ENCODE data around the gene NLRP4. TPM values are rescaled to one million over a fixed set of nuclear protein-coding genes. Genes with fewer than 3 reads are reported as not detected.

The NLRP4 gene
- total and polyA plus RNA-seq, 9 donors, result 0.37 to 1.5 TPM; not detected in 7

- H3K36me3 ChIP-seq, result no peaks in the 10 kb centered on the region
- no peak for DNase-seq
- peaks cover 0 to 5% of the 10 kb centered on the region in 2 donors for H3K9me3 ChIP-seq
- no peak overlapping the region for H3K4me3 ChIP-seq
- no peaks in the 10 kb centered on the region for H3K4me1 ChIP-seq (ENCODE audit: insufficient read depth)
- intact Hi-C loops (cut with DNase I), result no loop called here
- no peak for TF ChIP-seq POLR2A (IDR thresholded peaks at IDR 0.05)
- no peak for TF ChIP-seq CTCF (IDR thresholded peaks at IDR 0.05)
- H3K27me3 ChIP-seq, result no peaks in the 10 kb centered on the region
- no peak overlapping the region for H3K27ac ChIP-seq
- WGBS, 3 donors, result 37 to 59% (median 52%) methylated on average over 3 of the region's 3 CpGs
Measured at GRCh38 chr19:55877211-55877610, 40.9 kb downstream of the NLRP4 start.

GRCh38 chr19:55882626-55883025 is 46.3 kb downstream of the NLRP4 start:
- TF ChIP-seq POLR2A (IDR thresholded peaks at IDR 0.05), result no peak
- TF ChIP-seq EP300 (IDR thresholded peaks at IDR 0.05), result no peak
- no peak for TF ChIP-seq CTCF (IDR thresholded peaks at IDR 0.05)
- H3K27me3 ChIP-seq, result no peaks in the 10 kb centered on the region
- no peak overlapping the region for H3K27ac ChIP-seq
- H3K9me3 ChIP-seq, result peaks cover 0 to 5% of the 10 kb centered on the region in 2 donors
- WGBS, 3 donors, result 74 to 87% (median 82%) methylated on average over 4 of the region's 4 CpGs
- DNase-seq, result no peak
- no peaks in the 10 kb centered on the region for H3K36me3 ChIP-seq
- H3K4me3 ChIP-seq, result no peak overlapping the region
- intact Hi-C loops (cut with DNase I), result no loop called here
- H3K4me1 ChIP-seq (ENCODE audit: insufficient read depth), result no peaks in the 10 kb centered on the region

GRCh38 chr19:55898911-55899310 is 62.6 kb downstream of the NLRP4 start:
- no peak overlapping the region for H3K4me3 ChIP-seq
- TF ChIP-seq CTCF (IDR thresholded peaks at IDR 0.05) (no peak), EP300 (IDR thresholded peaks at IDR 0.05) (no peak), POLR2A (IDR thresholded peaks at IDR 0.05) (no peak)
- 70 to 77% (median 74%) methylated on average over 12 of the region's 12 CpGs for WGBS, 3 donors
- DNase-seq, result no peak
- intact Hi-C loops (cut with DNase I), result no loop called here
- H3K9me3 ChIP-seq, result no peaks in the 10 kb centered on the region
- no peaks in the 10 kb centered on the region for H3K27me3 ChIP-seq
- no peak overlapping the region for H3K27ac ChIP-seq
- H3K4me1 ChIP-seq (ENCODE audit: insufficient read depth), result no peaks in the 10 kb centered on the region
- H3K36me3 ChIP-seq, result no peaks in the 10 kb centered on the region

GRCh38 chr19:55901369-55902079 is 65.2 kb downstream of the NLRP4 start:
- no peaks in the 10 kb centered on the region for H3K36me3 ChIP-seq
- no peaks in the 10 kb centered on the region for H3K27me3 ChIP-seq
- H3K4me3 ChIP-seq, result no peak overlapping the region
- TF ChIP-seq CTCF (IDR thresholded peaks at IDR 0.05), result no peak
- no peak for TF ChIP-seq POLR2A (IDR thresholded peaks at IDR 0.05)
- no peak for TF ChIP-seq EP300 (IDR thresholded peaks at IDR 0.05)
- no peak overlapping the region for H3K27ac ChIP-seq
- no peaks in the 10 kb centered on the region for H3K9me3 ChIP-seq
- intact Hi-C loops (cut with DNase I), result no loop called here
- no peak for DNase-seq
- no peaks in the 10 kb centered on the region for H3K4me1 ChIP-seq (ENCODE audit: insufficient read depth)
- WGBS, 3 donors, result 67 to 73% (median 69%) methylated on average over 13 of the region's 13 CpGs

Measured in ovary (tissue), 9 donors.